Measurements from ENCODE around the gene SPOCK1.

SPOCK1 gene

GRCh38 chr5:137040641-137041340 is 458.3 kb downstream of the SPOCK1 start:
- DNase-seq, result no peak

- no peak for DNase-seq
Measured at GRCh38 chr5:137040024-137040423, 459.1 kb downstream of the SPOCK1 start.

DNA sequence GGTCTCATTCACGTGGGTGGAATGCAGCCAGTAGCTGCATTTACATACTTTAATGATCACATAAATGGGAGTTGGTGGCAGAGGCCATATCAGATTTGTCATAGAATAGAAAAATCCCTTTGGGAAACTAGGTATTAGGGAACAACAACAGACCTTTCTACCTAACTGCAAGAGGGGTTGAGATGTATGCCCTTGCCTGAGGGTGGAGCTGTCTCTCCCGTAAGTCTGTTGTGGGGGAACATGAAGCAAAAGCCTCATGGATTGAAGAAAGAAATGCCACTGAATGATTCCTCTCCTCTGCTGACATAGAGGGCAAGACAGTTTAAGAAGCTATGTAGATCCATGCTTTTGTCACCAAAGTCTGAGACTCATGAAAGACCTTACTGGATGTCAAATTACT is 461.3 kb downstream of the SPOCK1 start:
- no peak for DNase-seq

GRCh38 chr5:137036640-137037039 is 462.5 kb downstream of the SPOCK1 start:
- no peak for DNase-seq

GRCh38 chr5:137035480-137035878 is 463.6 kb downstream of the SPOCK1 start:
- no peak for DNase-seq

- no peak for DNase-seq
Measured at GRCh38 chr5:137034764-137035479, 464.2 kb downstream of the SPOCK1 start.

- DNase-seq, result no peak
Measured at GRCh38 chr5:137034213-137034612, 464.9 kb downstream of the SPOCK1 start.

DNA sequence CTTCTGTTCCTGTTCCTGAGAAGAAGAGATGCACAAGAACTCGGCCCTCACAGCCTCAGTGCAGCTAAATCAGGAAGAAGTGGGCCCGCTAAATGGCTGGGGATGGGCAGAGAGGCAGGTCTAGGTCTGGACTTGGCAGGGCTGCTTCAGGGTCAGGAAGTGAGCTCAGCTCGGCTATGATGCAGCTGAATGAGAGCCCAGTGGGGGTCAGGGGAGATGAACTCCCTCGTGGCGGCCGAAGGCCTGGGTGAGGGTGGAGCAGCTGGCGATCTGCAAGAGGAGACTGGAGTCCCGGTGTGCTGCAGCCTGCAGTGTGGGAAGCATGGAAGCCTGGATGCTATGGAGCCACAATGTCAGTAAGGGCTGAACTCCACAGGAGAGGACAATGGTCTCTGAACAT is 466.2 kb downstream of the SPOCK1 start:
- DNase-seq, result no peak

DNA sequence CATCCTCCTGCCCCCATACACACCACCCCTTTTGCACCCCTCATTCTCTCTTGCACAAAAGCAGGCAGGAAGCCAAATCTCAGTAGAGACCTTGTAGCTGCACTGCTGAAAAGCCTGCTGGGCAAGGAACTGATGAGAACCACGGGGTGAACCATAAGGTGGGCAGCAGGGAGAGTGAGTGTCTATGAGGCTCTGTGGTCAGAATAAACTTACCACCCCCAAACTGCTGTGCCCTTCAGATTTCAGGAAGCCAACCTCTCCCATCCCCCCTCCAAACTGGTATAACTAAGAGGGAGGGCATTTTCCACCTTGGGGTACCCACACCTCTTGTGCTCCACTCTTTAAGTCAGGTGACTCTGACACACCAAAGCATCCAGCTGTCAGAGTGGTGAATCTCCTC is 471.4 kb downstream of the SPOCK1 start:
- no peak for DNase-seq

DNA sequence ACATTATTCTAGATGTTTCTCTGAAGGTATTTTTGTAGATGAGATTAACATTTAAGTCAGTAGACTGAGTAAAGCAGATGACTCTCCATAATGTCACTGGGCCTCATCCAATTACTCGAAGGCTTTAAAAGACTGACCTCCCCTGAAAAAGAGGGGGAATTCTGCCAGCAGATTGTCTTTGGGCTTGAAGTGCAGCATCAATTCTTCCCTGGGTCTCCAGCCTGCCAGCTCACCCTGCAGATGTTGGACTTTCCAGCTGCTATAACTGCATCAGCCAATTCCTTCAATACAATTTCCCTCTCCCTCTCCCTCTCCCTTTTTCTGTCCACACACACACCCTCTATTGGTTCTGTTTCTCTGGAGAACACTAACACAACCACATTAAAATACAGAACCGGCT is 472.8 kb downstream of the SPOCK1 start:
- DNase-seq, result no peak

GRCh38 chr5:137024044-137024443 is 475.1 kb downstream of the SPOCK1 start:
- no peak for DNase-seq

DNA sequence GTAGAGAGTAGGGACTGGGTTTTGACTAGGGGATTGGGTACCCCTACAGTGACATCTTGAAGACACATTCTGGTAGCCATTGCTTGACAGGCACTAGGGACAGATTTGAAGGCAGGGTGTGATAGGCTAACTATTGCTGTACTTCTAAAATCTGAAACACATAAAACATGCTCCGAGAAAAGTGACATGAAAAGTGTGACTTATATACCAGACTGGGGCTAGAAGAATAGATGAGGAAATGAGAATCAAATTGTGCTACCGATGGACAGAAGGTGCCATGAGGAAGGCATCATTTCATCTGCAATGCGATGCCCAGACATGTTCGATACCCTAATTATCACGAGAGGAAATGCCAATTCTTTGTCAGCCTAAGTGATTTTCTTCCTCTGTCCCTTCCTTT is 475.8 kb downstream of the SPOCK1 start:
- DNase-seq, result no peak

GRCh38 chr5:137022725-137023124 is 476.4 kb downstream of the SPOCK1 start:
- no peak for DNase-seq

- no peak for DNase-seq
Measured at GRCh38 chr5:137022043-137022442, 477.1 kb downstream of the SPOCK1 start.

DNA sequence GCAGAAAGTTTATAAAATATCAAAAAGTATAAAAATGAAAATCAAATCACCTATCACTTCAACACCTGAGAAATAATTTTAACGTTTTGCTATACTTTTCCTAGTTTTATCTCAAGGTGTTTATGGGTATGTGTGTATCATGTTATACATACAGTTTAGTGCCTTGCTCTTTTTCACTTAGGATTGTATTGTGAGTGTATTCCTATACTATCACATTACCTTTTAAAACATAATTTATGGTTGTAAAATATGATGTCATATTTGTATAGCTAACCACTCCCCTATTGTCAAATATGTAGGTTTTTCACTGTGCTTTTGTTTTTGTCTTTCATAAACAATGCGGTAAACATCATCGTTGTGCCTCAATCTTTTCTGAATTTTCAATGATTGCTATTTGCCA is 479.9 kb downstream of the SPOCK1 start:
- no peak for DNase-seq

GRCh38 chr5:137016783-137017324 is 482.3 kb downstream of the SPOCK1 start:
- DNase-seq, result no peak

DNA sequence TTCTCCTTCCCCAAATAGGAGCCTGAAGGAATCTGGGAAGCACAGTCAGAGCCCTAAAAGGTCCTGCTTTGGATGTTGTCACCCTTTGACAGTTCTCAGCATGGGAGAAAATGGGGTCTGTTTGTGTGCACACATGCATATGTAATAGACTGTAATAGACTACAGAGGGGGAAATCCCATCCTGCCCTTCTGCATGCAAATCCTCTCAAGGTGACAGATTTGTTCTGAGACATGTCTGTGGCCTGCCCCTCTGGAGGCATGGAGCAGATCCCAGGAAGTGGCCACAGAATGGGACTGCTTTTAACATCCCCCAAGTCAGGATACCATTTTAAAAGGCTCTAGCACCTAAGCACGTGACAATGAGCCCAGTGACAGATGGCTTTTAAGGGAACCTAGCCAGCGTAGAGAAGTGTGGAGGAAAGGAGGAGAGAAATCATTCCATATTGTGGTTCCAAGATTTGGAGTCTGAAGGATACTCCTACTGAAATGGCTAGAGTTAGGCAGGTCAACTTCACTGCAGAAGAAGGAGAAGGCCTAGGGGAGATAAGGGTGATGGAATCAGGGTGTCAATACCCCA is 483.5 kb downstream of the SPOCK1 start:
- no peak for DNase-seq

DNA sequence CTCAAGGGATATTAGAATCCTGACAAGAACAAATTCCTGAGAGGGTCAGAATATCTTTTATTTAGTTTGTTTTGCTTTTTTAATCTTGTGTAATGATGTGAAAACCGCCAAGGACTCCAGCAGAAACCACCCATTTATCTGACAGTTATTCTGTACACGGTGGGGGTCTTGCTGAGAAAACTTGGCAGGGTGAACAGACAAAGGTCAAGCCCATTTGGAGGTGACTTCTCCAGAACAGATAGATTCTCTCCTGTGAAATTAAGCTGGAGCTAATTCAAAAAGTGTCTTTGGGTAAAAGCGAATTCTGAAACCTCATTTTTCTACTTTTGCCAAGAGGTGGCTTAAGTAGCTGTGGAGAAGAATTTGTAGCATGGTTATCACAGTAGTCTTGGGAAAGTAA is 484.4 kb downstream of the SPOCK1 start:
- no peak for DNase-seq

GRCh38 chr5:137010226-137010625 is 488.9 kb downstream of the SPOCK1 start:
- no peak for DNase-seq

DNA sequence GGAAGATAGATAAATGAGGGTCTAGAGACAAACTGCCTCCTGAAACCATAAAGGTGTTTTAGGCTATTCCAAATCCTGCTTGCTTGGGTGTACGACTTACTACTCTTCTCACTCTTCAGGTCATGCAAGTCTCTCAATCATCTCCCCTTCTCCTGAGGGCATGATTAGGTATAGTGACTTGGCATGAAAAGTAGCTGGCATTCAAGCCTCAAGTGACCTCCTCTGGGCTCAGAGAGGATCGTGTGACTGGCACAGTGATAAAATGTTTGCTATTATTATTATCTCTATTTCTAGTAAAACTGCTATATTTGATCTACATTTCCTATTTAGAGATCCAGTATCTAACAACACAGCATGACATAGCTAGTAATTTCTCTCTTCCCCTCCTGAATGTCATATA is 494.8 kb downstream of the SPOCK1 start:
- DNase-seq, result no peak

- DNase-seq, result no peak
Measured at GRCh38 chr5:137001026-137001569, 498.0 kb downstream of the SPOCK1 start.

DNA sequence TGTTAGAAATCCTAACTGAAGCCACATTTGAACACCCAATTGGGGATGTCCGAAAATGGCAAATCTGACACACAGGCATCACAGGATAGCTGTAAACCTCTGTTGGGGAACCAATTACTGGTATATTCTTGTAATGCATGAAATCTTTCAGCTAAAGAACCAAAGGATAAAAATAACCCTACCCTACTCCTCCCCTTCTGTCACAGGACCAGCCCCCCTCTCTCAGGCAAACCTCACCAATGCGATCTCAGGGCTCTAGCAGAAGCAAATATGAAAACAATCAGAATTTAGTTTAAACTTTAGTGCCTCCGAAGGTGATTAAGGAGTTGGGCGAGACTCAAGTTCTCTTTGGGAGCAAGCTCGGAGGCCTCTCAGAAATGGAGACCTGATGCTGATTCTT is 499.3 kb downstream of the SPOCK1 start:
- no peak for DNase-seq

DNA sequence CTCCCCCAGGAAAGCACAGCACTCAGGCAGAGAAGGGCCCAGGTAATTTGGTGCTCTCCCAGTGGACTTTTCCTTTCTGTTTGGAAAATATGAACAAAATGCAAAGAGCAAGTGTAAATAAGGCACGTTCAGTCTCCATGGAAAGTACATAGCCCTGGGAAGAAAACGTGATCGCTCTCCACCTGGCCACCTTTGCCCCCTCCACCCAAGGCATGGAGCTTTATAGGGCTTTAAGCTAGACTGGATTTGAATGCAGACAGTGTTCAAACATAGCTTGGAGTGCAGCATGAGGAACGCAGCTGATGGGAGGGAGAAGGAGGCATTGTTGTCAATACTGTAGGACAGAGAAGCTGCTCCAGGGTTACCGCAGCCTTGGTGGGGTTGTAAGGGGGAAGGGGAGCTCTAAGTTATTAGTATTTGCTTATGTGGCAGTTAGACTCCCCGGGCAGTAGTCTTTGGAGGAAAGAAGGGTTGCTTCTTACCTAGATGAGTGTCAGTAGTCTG is 500.2 kb downstream of the SPOCK1 start:
- DNase-seq, result no peak

GRCh38 chr5:136994154-136994553 is 505.0 kb downstream of the SPOCK1 start:
- DNase-seq, result no peak
